ENCODE results near the gene F11R.
"Not testable (repeated sequence)": the region's sequence is repeated elsewhere in the genome, so short reads cannot be mapped to it uniquely, and the experiment has no call there.

Gene F11R

GRCh38 chr1:161009602-161010211 lies 11.2 kb downstream of the F11R start:
- no peak for DNase-seq

GRCh38 chr1:161008869-161009510 lies 12.0 kb downstream of the F11R start:
- DNase-seq = no peak

- DNase-seq = no peak
Measured at GRCh38 chr1:161007369-161007768, 13.6 kb downstream of the F11R start.

GRCh38 chr1:161006563-161006962 lies 14.4 kb downstream of the F11R start:
- no peak for DNase-seq

GRCh38 chr1:161001525-161001924 lies 19.4 kb downstream of the F11R start:
- no peak for DNase-seq

GRCh38 chr1:161000736-161001480 lies 20.0 kb downstream of the F11R start:
- DNase-seq = no peak

- DNase-seq = no peak
Measured at GRCh38 chr1:160999376-160999775, 21.6 kb downstream of the F11R start.

- no peak for DNase-seq
Measured at GRCh38 chr1:160997323-160998038, 23.5 kb downstream of the F11R start.

- no peak for DNase-seq
Measured at GRCh38 chr1:160996178-160996577, 24.8 kb downstream of the F11R start.

- DNase-seq = no peak
Measured at GRCh38 chr1:160993544-160994193, 27.3 kb downstream of the F11R start.

GRCh38 chr1:160992036-160992435 lies 28.9 kb downstream of the F11R start:
- DNase-seq = not testable (repeated sequence)

- DNase-seq = no peak
Measured at GRCh38 chr1:160987359-160988050, 33.4 kb downstream of the F11R start.

- no peak for DNase-seq
Measured at GRCh38 chr1:160985723-160986122, 35.2 kb downstream of the F11R start.

- no peak for DNase-seq
Measured at GRCh38 chr1:160981584-160982411, 39.2 kb downstream of the F11R start.

GRCh38 chr1:160979286-160979685 lies 41.7 kb downstream of the F11R start:
- DNase-seq = no peak

GRCh38 chr1:160978510-160978927 lies 42.4 kb downstream of the F11R start:
- no peak for DNase-seq

- DNase-seq = no peak
Measured at GRCh38 chr1:160975026-160975425, 45.9 kb downstream of the F11R start.

- DNase-seq = no peak
Measured at GRCh38 chr1:160973491-160973890, 47.5 kb downstream of the F11R start.

- DNase-seq = no peak
Measured at GRCh38 chr1:160972939-160973338, 48.0 kb downstream of the F11R start.

- DNase-seq = no peak
Measured at GRCh38 chr1:160971618-160972056, 49.3 kb downstream of the F11R start.

GRCh38 chr1:160963521-160963920 lies 57.4 kb downstream of the F11R start:
- peak; percentile 69 for DNase-seq

Measured in NCI-H187 treated with DMSO at 0.1 percent for 48 hours (cell line).